Vagina (tissue), 2 donors: Measurements from ENCODE around the gene NAA40. TPM values are rescaled to one million over a fixed set of nuclear protein-coding genes. Genes with fewer than 3 reads are reported as not detected.

ENCODE experiments used
- DNase-seq, 2 donors: peaks; one replicate each; pipeline ENCODE4 v3.0.0-alpha.2; 2017; ENCODE audit errors: extremely low spot score in 2 of 2
- H3K27ac ChIP-seq: fragments of 200-600 bp; sonication (generic); one replicate; pipeline ENCODE4 v1.5.1; 2019
- H3K27me3 ChIP-seq: fragments of 200-600 bp; sonication (generic); one replicate; pipeline ENCODE4 v1.5.1; 2019
- H3K36me3 ChIP-seq, 2 donors: fragments of 200-600 bp; sonication (generic); one replicate each; pipeline ENCODE4 v1.5.1; 2017 to 2019
- H3K4me1 ChIP-seq: fragments of 200-600 bp; sonication (generic); one replicate; pipeline ENCODE4 v1.5.1; 2019
- H3K4me3 ChIP-seq, 2 donors: fragments of 200-600 bp; sonication (generic); 1 replicate in 1 of 2; 2 replicates in 1 of 2; pipeline ENCODE4 v1.5.1; 2016 to 2019
- H3K9me3 ChIP-seq: fragments of 200-600 bp; sonication (generic); one replicate; pipeline ENCODE4 v1.5.1; 2019
- POLR2A ChIP-seq, 2 donors: fragments of 450-650 bp; IDR thresholded peaks; one replicate each; pipeline ENCODE4 v1.6.1; 2017; ENCODE audit warnings: antibody characterized with exemption in 2 of 2, mild to moderate bottlenecking in 2 of 2, moderate library complexity in 2 of 2
- POLR2AphosphoS5 ChIP-seq, 2 donors: sonication (generic); formaldehyde crosslinking; IDR thresholded peaks; one replicate each; pipeline ENCODE4 v1.9.0; 2017; ENCODE audit warnings: antibody characterized with exemption in 2 of 2, mild to moderate bottlenecking in 2 of 2, low read depth in 1 of 2; ENCODE audit not compliant: insufficient read depth in 1 of 2
- intact Hi-C: fragments of 100-400 bp; cut with DNase I; formaldehyde crosslinking; loops from one replicate; pipeline ENCODE4 v1.15.1; 2023
- small RNA-seq: library from RNA; depleted of rRNA; stranded (forward); fragments of <200 nt; gene quantifications from one replicate; pipeline ENCODE3, GENCODE V24; 2016
- total RNA-seq: library from RNA; depleted of rRNA; stranded (reverse); fragments of >200 nt; gene quantifications from one replicate; pipeline ENCODE4 v1.2.3, GENCODE V29; 2016
- TF ChIP-seq, protein P1 (sequence below), 3 experiments: fragments of 450-650 bp in 2 of 3; fragments of 200-600 bp in 1 of 3; sonication (generic) in 1 of 3; IDR thresholded peaks; one replicate each; pipeline ENCODE4 v1.5.1; 2017 to 2019; ENCODE audit warnings: antibody characterized with exemption in 3 of 3, mild to moderate bottlenecking in 2 of 3, moderate library complexity in 2 of 3

NAA40 gene
- total RNA-seq, 1 donor from 2014 or later, result 7.1 TPM

DNA sequence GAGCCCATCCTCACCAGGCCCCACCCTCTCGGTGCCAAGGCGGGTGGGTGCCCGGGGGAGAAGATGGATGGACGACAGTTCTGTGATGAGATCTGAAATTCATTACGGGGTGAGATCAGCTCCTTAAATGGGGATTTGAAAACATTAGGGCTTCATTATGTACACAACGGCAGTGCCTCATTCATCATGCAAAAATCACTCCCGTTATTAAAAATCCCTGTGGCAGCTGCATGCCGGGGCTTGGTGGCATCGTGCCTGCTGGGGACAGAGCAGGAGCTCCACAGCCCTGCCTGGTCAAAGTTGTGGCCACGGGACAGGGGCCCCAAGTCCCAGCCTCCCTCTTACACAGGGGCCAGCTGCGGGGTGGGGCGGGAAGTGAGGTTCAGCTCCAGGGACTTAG, 67.6 kb downstream of the NAA40 start:
- no peak for TF ChIP-seq POLR2A (IDR thresholded peaks at IDR 0.05)
- TF ChIP-seq, protein P1, sequence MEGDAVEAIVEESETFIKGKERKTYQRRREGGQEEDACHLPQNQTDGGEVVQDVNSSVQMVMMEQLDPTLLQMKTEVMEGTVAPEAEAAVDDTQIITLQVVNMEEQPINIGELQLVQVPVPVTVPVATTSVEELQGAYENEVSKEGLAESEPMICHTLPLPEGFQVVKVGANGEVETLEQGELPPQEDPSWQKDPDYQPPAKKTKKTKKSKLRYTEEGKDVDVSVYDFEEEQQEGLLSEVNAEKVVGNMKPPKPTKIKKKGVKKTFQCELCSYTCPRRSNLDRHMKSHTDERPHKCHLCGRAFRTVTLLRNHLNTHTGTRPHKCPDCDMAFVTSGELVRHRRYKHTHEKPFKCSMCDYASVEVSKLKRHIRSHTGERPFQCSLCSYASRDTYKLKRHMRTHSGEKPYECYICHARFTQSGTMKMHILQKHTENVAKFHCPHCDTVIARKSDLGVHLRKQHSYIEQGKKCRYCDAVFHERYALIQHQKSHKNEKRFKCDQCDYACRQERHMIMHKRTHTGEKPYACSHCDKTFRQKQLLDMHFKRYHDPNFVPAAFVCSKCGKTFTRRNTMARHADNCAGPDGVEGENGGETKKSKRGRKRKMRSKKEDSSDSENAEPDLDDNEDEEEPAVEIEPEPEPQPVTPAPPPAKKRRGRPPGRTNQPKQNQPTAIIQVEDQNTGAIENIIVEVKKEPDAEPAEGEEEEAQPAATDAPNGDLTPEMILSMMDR (IDR thresholded peaks at IDR 0.05), result no peak
- no peak for TF ChIP-seq POLR2AphosphoS5 (IDR thresholded peaks at IDR 0.05; ENCODE audit: insufficient read depth in 1 of 2, low read depth in 1 of 2)
- H3K36me3 ChIP-seq, result no peaks in the 10 kb centered on the region
- DNase-seq, result no peak
- intact Hi-C loops, result no loop called here
- no peak overlapping the region for H3K27ac ChIP-seq
- peaks cover 28% of the 10 kb centered on the region for H3K4me1 ChIP-seq
- no peaks in the 10 kb centered on the region for H3K27me3 ChIP-seq
- no peak overlapping the region for H3K4me3 ChIP-seq
- no peaks in the 10 kb centered on the region for H3K9me3 ChIP-seq

Small RNA genes lying within 50 kb of the gene (small RNA-seq; reads per million reads assigned to genes)
- not detected for gene RNU6-45P

Other genes with a start within 250 kb of the NAA40 start
- gene ZFTA, start 170.2 kb upstream of the NAA40 start, total RNA-seq, result 13.0 TPM
- gene SPINDOC, start 125.5 kb upstream of the NAA40 start, total RNA-seq, result 6.6 TPM
- 35.6 TPM for gene MARK2, start 99.9 kb upstream of the NAA40 start, total RNA-seq
- gene RCOR2, start 21.8 kb upstream of the NAA40 start, total RNA-seq, result not detected
- 383 TPM for gene COX8A, start 35.6 kb downstream of the NAA40 start, total RNA-seq
- gene OTUB1, start 47.4 kb downstream of the NAA40 start, total RNA-seq, result 85.0 TPM
- 0.49 TPM for gene FLRT1, start 96.9 kb downstream of the NAA40 start, total RNA-seq
- 61.4 TPM for gene MACROD1, start 227.1 kb downstream of the NAA40 start, total RNA-seq
- gene STIP1, start 247.2 kb downstream of the NAA40 start, total RNA-seq, result 91.3 TPM